C4-2B (cell line): ENCODE measurements around the gene LCP1.

Source experiments
- CTCF ChIP-seq: fragments of 450-650 bp; conservative IDR thresholded peaks from 2 replicates; pipeline ENCODE4 v1.5.1; 2017; ENCODE audit warnings: mild to moderate bottlenecking
- ZFX ChIP-seq: fragments of 450-650 bp; IDR thresholded peaks from 2 replicates; pipeline ENCODE4 v1.6.1; 2017

DNA sequence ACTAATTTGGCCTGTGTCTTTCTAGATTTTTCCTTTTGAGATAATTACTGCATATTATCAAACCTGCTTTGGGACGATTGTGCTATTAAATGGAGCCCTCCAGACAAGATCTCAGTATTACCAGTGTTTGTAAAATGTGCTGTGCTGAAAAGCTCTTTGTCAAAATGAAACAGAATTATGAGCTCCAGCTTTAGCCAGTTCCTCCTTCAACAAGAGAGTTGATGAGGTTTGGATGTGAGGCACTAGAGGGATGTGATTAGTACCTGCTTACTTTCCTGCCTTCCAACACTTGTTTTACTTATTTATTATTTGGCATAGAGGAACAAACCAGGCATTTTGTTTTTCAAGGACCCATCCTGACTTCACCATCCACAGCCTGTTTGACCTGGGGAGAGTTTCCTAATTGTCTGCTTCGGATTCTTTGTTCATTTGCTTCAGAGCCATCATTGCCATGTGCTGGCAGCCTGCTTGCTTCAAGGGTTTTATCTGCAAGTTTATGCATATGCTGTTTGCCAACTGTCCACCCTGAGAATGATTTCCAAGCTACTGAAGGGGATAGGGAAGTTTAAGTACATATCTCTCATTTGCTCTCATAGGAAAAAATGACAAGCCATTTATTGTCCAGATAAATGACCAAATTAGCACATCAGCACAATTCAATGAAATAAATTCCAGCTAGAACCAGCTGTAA is 44.2 kb downstream of the LCP1 start:
- TF ChIP-seq CTCF (no peak), ZFX (no peak)
